Endothelial cell (in vitro differentiated cells): ENCODE measurements around the gene DNM1. TPM values are rescaled to one million over a fixed set of nuclear protein-coding genes. Genes with fewer than 3 reads are reported as not detected.

Experiments
- DNase-seq: peaks from one replicate; pipeline ENCODE4 v3.0.0; 2021; ENCODE audit warnings: low spot score
- H3K27ac Mint-ChIP-seq: one replicate; pipeline ENCODE4 v1.8.0; 2021; ENCODE audit warnings: mixed read lengths, inconsistent platforms; ENCODE audit not compliant: unreplicated experiment
- H3K27me3 Mint-ChIP-seq: one replicate; pipeline ENCODE4 v1.8.0; 2021; ENCODE audit warnings: mild to moderate bottlenecking, moderate library complexity, mixed read lengths, inconsistent platforms; ENCODE audit not compliant: unreplicated experiment
- H3K36me3 Mint-ChIP-seq: one replicate; pipeline ENCODE4 v1.8.0; 2021; ENCODE audit warnings: mild to moderate bottlenecking, low read depth, mixed read lengths, inconsistent platforms; ENCODE audit not compliant: unreplicated experiment
- H3K4me1 Mint-ChIP-seq: one replicate; pipeline ENCODE4 v1.8.0; 2021; ENCODE audit warnings: mild to moderate bottlenecking, mixed read lengths, inconsistent platforms; ENCODE audit not compliant: unreplicated experiment
- H3K4me3 Mint-ChIP-seq: one replicate; pipeline ENCODE4 v1.8.0; 2021; ENCODE audit warnings: mild to moderate bottlenecking, mixed read lengths, inconsistent platforms; ENCODE audit not compliant: unreplicated experiment
- H3K9me3 Mint-ChIP-seq: one replicate; pipeline ENCODE4 v1.8.0; 2021; ENCODE audit warnings: mixed read lengths, inconsistent platforms; ENCODE audit not compliant: unreplicated experiment
- total RNA-seq: library from RNA; stranded (reverse); fragmentation: NEBNext Ultra II Directional; extraction: Animal tissue kit (Norgen Biotek cat#: 25700); gene quantifications from one replicate; pipeline ENCODE4 v1.2.1, GENCODE V29; 2021; ENCODE audit not compliant: unreplicated experiment
- TF ChIP-seq, protein P1 (sequence below): fragments of 200-600 bp; sonication (generic); IDR thresholded peaks from one replicate; pipeline ENCODE4 v1.5.0; 2021; ENCODE audit warnings: antibody characterized with exemption; ENCODE audit not compliant: unreplicated experiment

DNM1 gene
- total RNA-seq, 1 donor from 2014 or later: 8.0 TPM

DNA sequence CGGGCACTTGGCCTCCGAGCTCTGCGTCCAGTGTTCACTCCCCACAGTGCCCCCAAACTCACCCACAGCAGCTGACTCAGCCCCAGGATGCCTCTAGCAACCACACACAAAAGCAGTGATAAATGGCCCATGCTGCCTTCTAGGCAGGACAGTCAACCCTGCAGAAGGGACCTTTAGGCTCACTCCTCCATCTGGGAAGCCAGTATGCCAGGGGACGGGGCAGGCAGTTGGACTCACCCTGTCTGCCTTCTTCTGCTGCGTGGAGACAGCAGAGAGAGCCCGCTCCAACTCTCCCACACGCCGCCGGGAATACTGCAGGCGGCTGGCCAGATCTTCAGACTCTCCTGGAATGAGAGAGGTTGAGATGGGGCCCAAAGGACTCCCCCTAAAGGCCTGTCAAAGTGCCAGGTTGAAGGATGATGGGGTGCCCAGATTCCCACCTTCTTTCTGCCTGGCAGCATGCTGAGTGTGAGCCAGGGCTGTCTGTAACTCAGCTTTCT lies 62.2 kb downstream of the DNM1 start:
- no peak overlapping the region for H3K27ac Mint-ChIP-seq
- H3K4me3 Mint-ChIP-seq: peak overlapping the region; percentile 15
- peaks cover 43% of the 10 kb centered on the region for H3K36me3 Mint-ChIP-seq
- H3K27me3 Mint-ChIP-seq: peaks cover 2% of the 10 kb centered on the region
- TF ChIP-seq, protein P1, sequence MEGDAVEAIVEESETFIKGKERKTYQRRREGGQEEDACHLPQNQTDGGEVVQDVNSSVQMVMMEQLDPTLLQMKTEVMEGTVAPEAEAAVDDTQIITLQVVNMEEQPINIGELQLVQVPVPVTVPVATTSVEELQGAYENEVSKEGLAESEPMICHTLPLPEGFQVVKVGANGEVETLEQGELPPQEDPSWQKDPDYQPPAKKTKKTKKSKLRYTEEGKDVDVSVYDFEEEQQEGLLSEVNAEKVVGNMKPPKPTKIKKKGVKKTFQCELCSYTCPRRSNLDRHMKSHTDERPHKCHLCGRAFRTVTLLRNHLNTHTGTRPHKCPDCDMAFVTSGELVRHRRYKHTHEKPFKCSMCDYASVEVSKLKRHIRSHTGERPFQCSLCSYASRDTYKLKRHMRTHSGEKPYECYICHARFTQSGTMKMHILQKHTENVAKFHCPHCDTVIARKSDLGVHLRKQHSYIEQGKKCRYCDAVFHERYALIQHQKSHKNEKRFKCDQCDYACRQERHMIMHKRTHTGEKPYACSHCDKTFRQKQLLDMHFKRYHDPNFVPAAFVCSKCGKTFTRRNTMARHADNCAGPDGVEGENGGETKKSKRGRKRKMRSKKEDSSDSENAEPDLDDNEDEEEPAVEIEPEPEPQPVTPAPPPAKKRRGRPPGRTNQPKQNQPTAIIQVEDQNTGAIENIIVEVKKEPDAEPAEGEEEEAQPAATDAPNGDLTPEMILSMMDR: no peak
- H3K4me1 Mint-ChIP-seq: no peaks in the 10 kb centered on the region
- DNase-seq: no peak
- H3K9me3 Mint-ChIP-seq: no peaks in the 10 kb centered on the region

DNA sequence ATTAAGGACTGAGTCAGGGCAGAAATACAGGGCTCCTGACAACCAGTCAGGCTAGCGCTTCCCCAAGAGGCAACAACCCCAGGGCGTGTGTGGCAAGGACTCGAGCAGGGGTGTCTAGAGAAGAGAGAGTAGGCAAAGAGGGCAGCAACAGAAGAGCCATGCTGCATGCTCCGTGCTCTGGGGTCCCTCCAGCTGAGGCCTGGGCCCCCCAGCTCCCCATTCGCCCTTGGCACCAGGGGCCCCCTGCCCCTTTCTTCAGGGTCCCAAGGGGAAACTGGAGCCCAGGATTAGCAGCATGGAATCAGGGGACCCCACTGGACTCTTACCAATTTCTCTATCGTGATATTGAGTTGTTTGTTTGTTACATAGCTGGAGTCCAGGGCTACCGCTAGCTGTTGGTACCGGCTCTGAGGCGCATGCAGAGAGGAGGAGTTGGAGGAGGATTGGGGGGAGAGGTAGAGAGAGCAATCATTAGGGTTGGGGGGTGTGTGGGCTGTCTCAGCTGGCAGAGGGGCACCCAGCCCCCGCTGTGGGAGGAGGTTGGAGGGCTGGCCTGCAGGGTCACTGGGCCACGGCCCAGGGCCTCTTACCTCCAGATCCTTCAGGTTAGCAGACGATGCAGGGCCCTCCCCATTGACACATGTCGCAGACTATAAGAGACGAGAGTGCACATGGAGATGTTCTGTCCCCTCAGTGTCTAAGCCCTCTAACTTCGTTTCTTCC lies 63.9 kb downstream of the DNM1 start:
- Mint-ChIP-seq H3K36me3 (peaks cover 35% of the 10 kb centered on the region), H3K4me3 (peak overlapping the region; percentile 27), H3K27ac (no peak overlapping the region), H3K4me1 (no peaks in the 10 kb centered on the region), H3K9me3 (no peaks in the 10 kb centered on the region), H3K27me3 (peaks cover 2% of the 10 kb centered on the region)
- TF ChIP-seq, protein P1: no peak
- no peak for DNase-seq

DNA sequence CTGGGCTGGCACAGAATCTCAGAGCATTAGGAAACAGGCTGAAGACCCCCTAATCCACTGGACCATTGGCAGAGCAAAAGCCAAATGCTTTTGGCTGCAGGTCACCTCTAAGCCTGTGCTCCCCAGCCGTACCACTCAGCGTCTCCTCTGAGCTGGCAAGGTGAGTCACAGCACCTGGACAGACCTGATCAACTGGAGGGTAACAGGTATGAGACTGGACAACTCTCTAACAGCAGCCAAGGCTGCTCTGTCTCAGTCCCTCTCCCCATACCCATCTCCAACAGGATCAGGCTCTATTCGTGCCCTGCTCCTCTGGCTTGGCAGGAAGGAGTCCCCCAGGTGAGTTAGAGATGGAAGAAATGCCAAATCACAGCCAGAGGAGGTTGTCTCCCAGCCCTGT lies 67.9 kb downstream of the DNM1 start:
- H3K36me3 Mint-ChIP-seq: peaks cover 24% of the 10 kb centered on the region
- H3K27ac Mint-ChIP-seq: no peak overlapping the region
- peaks cover 8% of the 10 kb centered on the region for H3K4me1 Mint-ChIP-seq
- TF ChIP-seq, protein P1: no peak
- no peak overlapping the region for H3K4me3 Mint-ChIP-seq
- no peak for DNase-seq
- peaks cover 6% of the 10 kb centered on the region for H3K27me3 Mint-ChIP-seq
- H3K9me3 Mint-ChIP-seq: no peaks in the 10 kb centered on the region

DNA sequence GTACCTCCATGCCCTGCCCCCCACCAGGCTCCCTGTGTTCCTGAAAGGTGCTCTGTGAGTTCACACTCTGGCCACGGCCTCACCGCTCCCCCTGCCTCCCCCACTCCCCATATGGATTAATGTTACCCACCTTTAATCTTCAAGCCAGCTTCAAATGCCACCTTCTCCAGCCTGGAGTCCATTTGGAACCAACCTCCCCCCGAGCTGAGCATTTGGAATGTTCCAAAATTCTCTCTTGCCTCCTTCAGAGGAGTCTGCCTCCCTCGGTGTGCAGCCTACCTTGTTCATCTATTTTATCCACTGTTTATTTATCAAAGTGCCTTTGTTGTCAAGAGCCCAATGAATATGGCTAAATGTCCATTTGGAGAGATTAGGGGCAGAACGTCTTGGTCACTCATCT lies 68.3 kb downstream of the DNM1 start:
- Mint-ChIP-seq H3K4me1 (peaks cover 12% of the 10 kb centered on the region), H3K36me3 (peaks cover 23% of the 10 kb centered on the region), H3K27me3 (peaks cover 8% of the 10 kb centered on the region), H3K9me3 (no peaks in the 10 kb centered on the region), H3K4me3 (peak overlapping the region; percentile 22), H3K27ac (peak overlapping the region; percentile 7)
- no peak for DNase-seq
- TF ChIP-seq, protein P1: no peak

DNA sequence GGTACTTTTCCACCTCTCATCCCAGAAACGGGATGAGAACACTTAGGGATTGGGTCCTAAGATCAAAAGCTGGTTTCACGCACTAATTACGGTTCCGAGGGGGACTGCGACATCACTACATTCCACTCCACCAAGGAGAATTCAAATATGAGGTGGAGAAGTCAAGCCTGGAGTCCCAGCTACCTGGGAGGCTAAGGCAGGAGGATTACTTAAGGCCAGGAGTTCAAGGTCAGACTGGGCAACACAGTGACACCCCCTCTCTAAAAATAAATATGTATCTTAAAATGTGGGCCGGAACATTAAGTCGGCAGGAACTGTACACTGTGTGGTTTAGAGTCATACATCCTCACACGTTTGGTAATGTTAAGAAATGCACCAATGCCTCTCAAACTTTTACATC lies 71.1 kb downstream of the DNM1 start:
- no peak overlapping the region for H3K27ac Mint-ChIP-seq
- no peak for DNase-seq
- H3K9me3 Mint-ChIP-seq: no peaks in the 10 kb centered on the region
- H3K4me1 Mint-ChIP-seq: peaks cover 27% of the 10 kb centered on the region
- H3K27me3 Mint-ChIP-seq: peaks cover 12% of the 10 kb centered on the region
- peak overlapping the region; percentile 98 for H3K4me3 Mint-ChIP-seq
- peaks cover 20% of the 10 kb centered on the region for H3K36me3 Mint-ChIP-seq
- TF ChIP-seq, protein P1: no peak
